Measurements from ENCODE around the gene PKP4. TPM values are rescaled to one million over a fixed set of nuclear protein-coding genes. Genes with fewer than 3 reads are reported as not detected.
"Not testable (repeated sequence)": the region's sequence is repeated elsewhere in the genome, so short reads cannot be mapped to it uniquely, and the experiment has no call there.

PKP4 gene
- total and polyA plus RNA-seq, 2 donors from 2014 or later = 120 to 243 TPM

DNA sequence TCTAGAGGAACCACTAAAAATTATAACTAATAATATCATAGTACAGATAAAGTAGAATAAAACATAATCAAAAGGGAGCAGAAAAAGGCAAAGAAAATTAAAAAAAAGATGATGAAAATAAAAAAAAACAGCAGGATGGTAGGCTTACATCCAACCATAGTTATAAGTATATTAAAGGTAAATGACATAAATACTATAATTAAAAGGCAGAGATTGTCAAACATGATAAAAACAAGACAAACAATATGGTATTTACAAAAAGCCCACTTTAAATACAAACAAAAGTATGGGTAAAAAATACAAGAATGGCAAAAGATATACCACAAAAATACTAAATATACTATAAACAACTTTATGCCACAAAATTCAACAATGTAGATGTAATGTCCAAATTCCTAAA, 24.6 kb upstream of the PKP4 start:
- H3K4me3 ChIP-seq (ENCODE audit: low read length in 3 of 3) = no peak overlapping the region
- no peak overlapping the region for H3K27ac ChIP-seq (ENCODE audit: low read depth in 2 of 2, low read length in 2 of 2)
- no peak overlapping the region for H3K9ac ChIP-seq (ENCODE audit: low read length in 3 of 3)
- no peaks in the 10 kb centered on the region for H3K36me3 ChIP-seq (ENCODE audit: control insufficient read depth in 2 of 3, insufficient read depth in 3 of 3, low read length in 3 of 3)
- H3K27me3 ChIP-seq (ENCODE audit: control insufficient read depth, insufficient read depth, low read length) = no peaks in the 10 kb centered on the region
- FAIRE-seq (no peak), DNase-seq (no peak)
- intact Hi-C loops (cut with DNase I) = no loop called here
- TF ChIP-seq, protein P1, sequence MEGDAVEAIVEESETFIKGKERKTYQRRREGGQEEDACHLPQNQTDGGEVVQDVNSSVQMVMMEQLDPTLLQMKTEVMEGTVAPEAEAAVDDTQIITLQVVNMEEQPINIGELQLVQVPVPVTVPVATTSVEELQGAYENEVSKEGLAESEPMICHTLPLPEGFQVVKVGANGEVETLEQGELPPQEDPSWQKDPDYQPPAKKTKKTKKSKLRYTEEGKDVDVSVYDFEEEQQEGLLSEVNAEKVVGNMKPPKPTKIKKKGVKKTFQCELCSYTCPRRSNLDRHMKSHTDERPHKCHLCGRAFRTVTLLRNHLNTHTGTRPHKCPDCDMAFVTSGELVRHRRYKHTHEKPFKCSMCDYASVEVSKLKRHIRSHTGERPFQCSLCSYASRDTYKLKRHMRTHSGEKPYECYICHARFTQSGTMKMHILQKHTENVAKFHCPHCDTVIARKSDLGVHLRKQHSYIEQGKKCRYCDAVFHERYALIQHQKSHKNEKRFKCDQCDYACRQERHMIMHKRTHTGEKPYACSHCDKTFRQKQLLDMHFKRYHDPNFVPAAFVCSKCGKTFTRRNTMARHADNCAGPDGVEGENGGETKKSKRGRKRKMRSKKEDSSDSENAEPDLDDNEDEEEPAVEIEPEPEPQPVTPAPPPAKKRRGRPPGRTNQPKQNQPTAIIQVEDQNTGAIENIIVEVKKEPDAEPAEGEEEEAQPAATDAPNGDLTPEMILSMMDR (IDR thresholded peaks at IDR 0.05; ENCODE audit: borderline replicate concordance, extremely low read depth, insufficient read depth) = no peak
- H3K9me3 ChIP-seq (ENCODE audit: control insufficient read depth in 2 of 3, insufficient read depth in 1 of 3, low read length in 3 of 3) = peaks cover 0 to 10% (median 0%) of the 10 kb centered on the region in 3 donors
- no peaks in the 10 kb centered on the region for H3K4me1 ChIP-seq (ENCODE audit: control insufficient read depth in 2 of 3, insufficient read depth in 2 of 3, low read depth in 1 of 3, low read length in 3 of 3)

DNA sequence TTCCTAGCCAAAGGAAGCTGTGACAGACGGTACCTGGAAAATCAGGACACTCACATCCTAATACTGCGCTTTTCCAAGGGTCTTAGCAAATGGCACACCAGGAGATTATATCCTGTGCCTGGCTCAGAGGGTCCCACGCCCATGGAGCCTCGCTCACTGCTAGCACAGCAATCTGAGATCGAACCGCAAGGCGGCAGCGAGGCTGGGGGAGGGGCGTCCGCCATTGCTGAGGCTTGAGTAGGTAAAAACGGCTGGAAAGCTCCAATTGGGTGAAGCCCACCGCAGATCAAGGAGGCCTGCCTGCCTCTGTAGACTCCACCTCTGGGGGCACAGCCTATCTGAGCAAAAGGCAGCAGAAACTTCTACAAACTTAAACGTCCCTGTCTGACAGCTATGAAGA, 23.0 kb upstream of the PKP4 start:
- intact Hi-C loops (cut with DNase I); H3K36me3 ChIP-seq (ENCODE audit: control insufficient read depth in 2 of 3, insufficient read depth in 3 of 3, low read length in 3 of 3); FAIRE-seq; H3K4me1 ChIP-seq (ENCODE audit: control insufficient read depth in 2 of 3, insufficient read depth in 2 of 3, low read depth in 1 of 3, low read length in 3 of 3); H3K4me3 ChIP-seq (ENCODE audit: low read length in 3 of 3); DNase-seq; H3K27me3 ChIP-seq (ENCODE audit: control insufficient read depth, insufficient read depth, low read length); H3K9ac ChIP-seq (ENCODE audit: low read length in 3 of 3); H3K27ac ChIP-seq (ENCODE audit: low read depth in 2 of 2, low read length in 2 of 2): not testable (repeated sequence)
- peaks cover 0 to 10% (median 0%) of the 10 kb centered on the region in 3 donors for H3K9me3 ChIP-seq (ENCODE audit: control insufficient read depth in 2 of 3, insufficient read depth in 1 of 3, low read length in 3 of 3)

DNA sequence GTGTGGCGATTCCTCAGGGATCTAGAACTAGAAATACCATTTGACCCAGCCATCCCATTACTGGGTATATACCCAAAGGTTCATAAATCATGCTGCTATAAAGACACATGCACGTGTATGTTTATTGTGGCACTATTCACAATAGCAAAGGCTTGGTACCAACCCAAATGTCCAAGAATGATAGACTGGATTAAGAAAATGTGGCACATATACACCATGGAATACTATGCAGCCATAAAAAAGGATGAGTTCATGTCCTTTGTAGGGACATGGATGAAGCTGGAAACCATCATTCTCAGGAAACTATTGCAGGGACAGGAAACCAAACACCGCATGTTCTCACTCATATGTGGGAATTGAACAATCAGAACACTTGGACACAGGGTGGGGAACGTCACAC, 17.7 kb upstream of the PKP4 start:
- H3K27me3 ChIP-seq (ENCODE audit: control insufficient read depth, insufficient read depth, low read length); FAIRE-seq; H3K4me3 ChIP-seq (ENCODE audit: low read length in 3 of 3); H3K36me3 ChIP-seq (ENCODE audit: control insufficient read depth in 2 of 3, insufficient read depth in 3 of 3, low read length in 3 of 3); H3K27ac ChIP-seq (ENCODE audit: low read depth in 2 of 2, low read length in 2 of 2); DNase-seq; H3K4me1 ChIP-seq (ENCODE audit: control insufficient read depth in 2 of 3, insufficient read depth in 2 of 3, low read depth in 1 of 3, low read length in 3 of 3); H3K9ac ChIP-seq (ENCODE audit: low read length in 3 of 3); H3K9me3 ChIP-seq (ENCODE audit: control insufficient read depth in 2 of 3, insufficient read depth in 1 of 3, low read length in 3 of 3); intact Hi-C loops (cut with DNase I): not testable (repeated sequence)

- H3K27ac ChIP-seq (ENCODE audit: low read depth in 2 of 2, low read length in 2 of 2) = no peak overlapping the region
- DNase-seq (no peak), FAIRE-seq (no peak)
- no peaks in the 10 kb centered on the region for H3K4me1 ChIP-seq (ENCODE audit: control insufficient read depth in 2 of 3, insufficient read depth in 2 of 3, low read depth in 1 of 3, low read length in 3 of 3)
- TF ChIP-seq, protein P1 (IDR thresholded peaks at IDR 0.05; ENCODE audit: borderline replicate concordance, extremely low read depth, insufficient read depth) = no peak
- H3K36me3 ChIP-seq (ENCODE audit: control insufficient read depth in 2 of 3, insufficient read depth in 3 of 3, low read length in 3 of 3) = no peaks in the 10 kb centered on the region
- H3K9me3 ChIP-seq (ENCODE audit: control insufficient read depth in 2 of 3, insufficient read depth in 1 of 3, low read length in 3 of 3) = no peaks in the 10 kb centered on the region
- H3K9ac ChIP-seq (ENCODE audit: low read length in 3 of 3) = no peak overlapping the region
- intact Hi-C loops (cut with DNase I) = no loop called here
- H3K27me3 ChIP-seq (ENCODE audit: control insufficient read depth, insufficient read depth, low read length) = no peaks in the 10 kb centered on the region
- no peak overlapping the region for H3K4me3 ChIP-seq (ENCODE audit: low read length in 3 of 3)
Observed at GRCh38 chr2:158443606-158444005, 13.1 kb upstream of the PKP4 start.
